ENCODE data around the gene BSN. TPM values are rescaled to one million over a fixed set of nuclear protein-coding genes. Genes with fewer than 3 reads are reported as not detected.

BSN gene
- total and polyA plus RNA-seq, 7 donors: under 0.01 to 0.81 (median 0.61) TPM; not detected in 1

- Histone ChIP-seq H3K4me3 (no peak overlapping the region), H3K4me1 (no peaks in the 10 kb centered on the region), H3K27ac (no peak overlapping the region), H3K36me3 (no peaks in the 10 kb centered on the region), H3K9me3 (no peaks in the 10 kb centered on the region), H3K27me3 (no peaks in the 10 kb centered on the region)
- 89 to 90% methylated on average over 36 of the region's 36 CpGs for WGBS, 2 donors
- DNase-seq: no peak
- TF ChIP-seq POLR2A (IDR thresholded peaks at IDR 0.05) (no peak), EP300 (IDR thresholded peaks at IDR 0.05) (no peak), CTCF (IDR thresholded peaks at IDR 0.05) (no peak), POLR2AphosphoS5 (IDR thresholded peaks at IDR 0.05) (no peak)
- intact Hi-C loops (cut with DNase I): no loop called here
Measured at GRCh38 chr3:49652218-49652902, 98.1 kb downstream of the BSN start.

- no peaks in the 10 kb centered on the region for H3K9me3 ChIP-seq
- no peaks in the 10 kb centered on the region for H3K27me3 ChIP-seq
- H3K27ac ChIP-seq: no peak overlapping the region
- no peaks in the 10 kb centered on the region for H3K4me1 ChIP-seq
- TF ChIP-seq EP300 (IDR thresholded peaks at IDR 0.05): no peak
- TF ChIP-seq CTCF (IDR thresholded peaks at IDR 0.05): no peak
- no peak for TF ChIP-seq POLR2A (IDR thresholded peaks at IDR 0.05)
- no peaks in the 10 kb centered on the region for H3K36me3 ChIP-seq
- intact Hi-C loops (cut with DNase I): no loop called here
- DNase-seq: no peak
- H3K4me3 ChIP-seq: no peak overlapping the region
- 84 to 86% methylated on average over 21 of the region's 21 CpGs for WGBS, 2 donors
Measured at GRCh38 chr3:49652903-49653415, 98.7 kb downstream of the BSN start.

GRCh38 chr3:49653621-49654020 is 99.3 kb downstream of the BSN start:
- intact Hi-C loops (cut with DNase I): no loop called here
- Histone ChIP-seq H3K4me1 (no peaks in the 10 kb centered on the region), H3K4me3 (no peak overlapping the region), H3K9me3 (no peaks in the 10 kb centered on the region), H3K27me3 (no peaks in the 10 kb centered on the region), H3K36me3 (no peaks in the 10 kb centered on the region), H3K27ac (no peak overlapping the region)
- no peak for DNase-seq
- WGBS, 2 donors: 85 to 86% methylated on average over 8 of the region's 8 CpGs
- TF ChIP-seq POLR2AphosphoS5 (IDR thresholded peaks at IDR 0.05): no peak
- no peak for TF ChIP-seq POLR2A (IDR thresholded peaks at IDR 0.05)
- no peak for TF ChIP-seq CTCF (IDR thresholded peaks at IDR 0.05)
- TF ChIP-seq EP300 (IDR thresholded peaks at IDR 0.05): no peak

GRCh38 chr3:49654176-49654825 is 100.0 kb downstream of the BSN start:
- intact Hi-C loops (cut with DNase I): no loop called here
- WGBS, 2 donors: 88 to 91% methylated on average over 17 of the region's 17 CpGs
- H3K4me1 ChIP-seq: no peaks in the 10 kb centered on the region
- no peaks in the 10 kb centered on the region for H3K27me3 ChIP-seq
- no peak overlapping the region for H3K4me3 ChIP-seq
- no peaks in the 10 kb centered on the region for H3K36me3 ChIP-seq
- DNase-seq: no peak
- H3K27ac ChIP-seq: no peak overlapping the region
- TF ChIP-seq CTCF (IDR thresholded peaks at IDR 0.05) (no peak), POLR2AphosphoS5 (IDR thresholded peaks at IDR 0.05) (no peak), EP300 (IDR thresholded peaks at IDR 0.05) (no peak), POLR2A (IDR thresholded peaks at IDR 0.05) (no peak)
- no peaks in the 10 kb centered on the region for H3K9me3 ChIP-seq
